NCI-H748 treated with DMSO at 0.1 percent for 48 hours (cell line): ENCODE data around the gene APPL1.
"Not testable (repeated sequence)": the region's sequence is repeated elsewhere in the genome, so short reads cannot be mapped to it uniquely, and the experiment has no call there.

Experiments used
- DNase-seq: peaks from one replicate; lab custom pipeline; 2025; lab: John Stamatoyannopoulos, UW

Gene APPL1

GRCh38 chr3:57268416-57268815 is 40.9 kb downstream of the APPL1 start:
- no peak for DNase-seq

- DNase-seq = no peak
Observed at GRCh38 chr3:57274845-57275244, 47.3 kb downstream of the APPL1 start.

GRCh38 chr3:57275393-57275792 is 47.9 kb downstream of the APPL1 start:
- no peak for DNase-seq

GRCh38 chr3:57278237-57278636 is 50.7 kb downstream of the APPL1 start:
- DNase-seq = no peak

GRCh38 chr3:57279685-57280084 is 52.2 kb downstream of the APPL1 start:
- no peak for DNase-seq

- DNase-seq = no peak
Observed at GRCh38 chr3:57281715-57282114, 54.2 kb downstream of the APPL1 start.

- DNase-seq = no peak
Observed at GRCh38 chr3:57283334-57283733, 55.8 kb downstream of the APPL1 start.

- DNase-seq = no peak
Observed at GRCh38 chr3:57287205-57287604, 59.7 kb downstream of the APPL1 start.

- DNase-seq = no peak
Observed at GRCh38 chr3:57288403-57288802, 60.9 kb downstream of the APPL1 start.

- no peak for DNase-seq
Observed at GRCh38 chr3:57292159-57292896, 64.8 kb downstream of the APPL1 start, which contains the start of gene ASB14. TSS of gene ASB14 (minus strand) at chr3:57292685. CDS start at chr3:57292033, 652 bp downstream.

- DNase-seq = no peak
Observed at GRCh38 chr3:57292897-57293526, 65.5 kb downstream of the APPL1 start.

- no peak for DNase-seq
Observed at GRCh38 chr3:57298041-57298440, 70.5 kb downstream of the APPL1 start.

- DNase-seq = not testable (repeated sequence)
Observed at GRCh38 chr3:57303520-57303919, 76.0 kb downstream of the APPL1 start.

GRCh38 chr3:57309769-57310360 is 82.3 kb downstream of the APPL1 start:
- DNase-seq = no peak

GRCh38 chr3:57314204-57314603 is 86.7 kb downstream of the APPL1 start:
- DNase-seq = no peak
